B cell (primary cell): ENCODE measurements around the gene PDZRN3. TPM values are rescaled to one million over a fixed set of nuclear protein-coding genes. Genes with fewer than 3 reads are reported as not detected.

Experiments used
- ATAC-seq: fragments of 200-7000 bp; cut with Tn5 transposase; one replicate; pipeline ENCODE4 v1.10.0; 2021; ENCODE audit warnings: low read depth, mild to moderate bottlenecking, moderate number of reproducible peaks, moderate library complexity
- CTCF ChIA-PET: fragments of 350-600 bp; sonication (Branson Sonifier 250); formaldehyde crosslinking; loops from one replicate; lab custom pipeline; 2021; ENCODE audit warnings: antibody characterized with exemption, inconsistent platforms; lab: Charles Lee
- POLR2A ChIA-PET: fragments of 350-600 bp; sonication (Branson Sonifier 250); formaldehyde crosslinking; loops from one replicate; lab custom pipeline; 2021; ENCODE audit warnings: antibody characterized with exemption; lab: Charles Lee
- DNase-seq: peaks from one replicate; pipeline ENCODE4 v3.0.0; 2013
- H2AFZ ChIP-seq: 2 replicates; pipeline ENCODE4 v1.6.1; 2012; ENCODE audit warnings: mild to moderate bottlenecking, low read depth, low read length; ENCODE audit not compliant: insufficient read depth, poor library complexity, severe bottlenecking
- H3K27ac ChIP-seq, 2 donors: 1 replicate in 1 of 2; 2 replicates in 1 of 2; pipeline ENCODE4 v1.5.1; 2012 to 2013; ENCODE audit warnings: low read length in 2 of 2, mild to moderate bottlenecking in 2 of 2, moderate library complexity in 1 of 2
- H3K27me3 ChIP-seq, 4 experiments: fragments of 200-600 bp in 1 of 4; sonication (generic) in 1 of 4; replicated peaks in 1 of 4; 1 replicate in 2 of 4; 2 replicates in 2 of 4; pipeline versions ENCODE4 v1.6.1 to v1.7.0; 2013 to 2016; ENCODE audit warnings: low read length in 3 of 4, mild to moderate bottlenecking in 2 of 4, mixed read lengths in 1 of 4, moderate library complexity in 1 of 4; ENCODE audit not compliant: insufficient read depth in 4 of 4, control insufficient read depth in 3 of 4; ENCODE audit errors: control extremely low read depth in 1 of 4
- H3K36me3 ChIP-seq, 2 experiments: replicated peaks in 1 of 2; 1 replicate in 1 of 2; 2 replicates in 1 of 2; pipeline versions ENCODE4 v1.6.1 to v1.7.1; 2013; ENCODE audit warnings: low read length in 1 of 2; ENCODE audit not compliant: insufficient read depth in 2 of 2, control insufficient read depth in 1 of 2; ENCODE audit errors: control extremely low read depth in 1 of 2, extremely low read depth in 1 of 2
- H3K4me1 ChIP-seq, 2 donors: fragments of 200-600 bp in 1 of 2; sonication (generic) in 1 of 2; 1 replicate in 1 of 2; 2 replicates in 1 of 2; pipeline versions ENCODE4 v1.5.1 to v1.6.1; 2013 to 2017; ENCODE audit warnings: low read length in 2 of 2; ENCODE audit not compliant: control insufficient read depth in 2 of 2, insufficient read depth in 2 of 2
- H3K4me2 ChIP-seq: replicated peaks from 2 replicates; pipeline ENCODE3; 2012; ENCODE audit warnings: mild to moderate bottlenecking, low read depth, low read length; ENCODE audit not compliant: poor library complexity, severe bottlenecking
- H3K4me3 ChIP-seq, 5 experiments: fragments of 200-600 bp in 1 of 5; sonication (generic) in 1 of 5; 1 replicate in 3 of 5; 2 replicates in 2 of 5; pipeline versions ENCODE4 v1.5.1 to v1.7.0; 2011 to 2016; ENCODE audit warnings: low read length in 4 of 5, mild to moderate bottlenecking in 4 of 5, low read depth in 2 of 5, control low read depth in 1 of 5, moderate library complexity in 1 of 5; ENCODE audit not compliant: insufficient read depth in 1 of 5; ENCODE audit errors: control extremely low read depth in 1 of 5, extremely low read depth in 1 of 5
- H3K79me2 ChIP-seq: fragments of 200-600 bp; sonication (generic); one replicate; pipeline ENCODE4 v1.6.0; 2016; ENCODE audit warnings: low read length; ENCODE audit not compliant: control insufficient read depth, insufficient read depth
- H3K9ac ChIP-seq: fragments of 200-600 bp; sonication (generic); 2 replicates; pipeline ENCODE4 v1.6.1; 2017; ENCODE audit warnings: mild to moderate bottlenecking, low read length, moderate library complexity
- H3K9me3 ChIP-seq, 3 donors: one replicate each; pipeline versions ENCODE4 v1.6.1 to v1.7.1; 2013; ENCODE audit warnings: low read length in 2 of 3; ENCODE audit not compliant: control insufficient read depth in 2 of 3, insufficient read depth in 1 of 3; ENCODE audit errors: control extremely low read depth in 1 of 3
- H4K20me1 ChIP-seq: 2 replicates; pipeline ENCODE4 v1.6.0; 2012; ENCODE audit warnings: mild to moderate bottlenecking, low read length; ENCODE audit not compliant: insufficient read depth, control insufficient read depth, poor library complexity, severe bottlenecking
- H3K27ac Mint-ChIP-seq: one replicate; pipeline ENCODE4 v1.8.0; 2021; ENCODE audit warnings: mixed read lengths
- H3K27me3 Mint-ChIP-seq: one replicate; pipeline ENCODE4 v1.8.0; 2021; ENCODE audit warnings: mixed read lengths
- H3K4me1 Mint-ChIP-seq: one replicate; pipeline ENCODE4 v1.8.0; 2021; ENCODE audit warnings: mixed read lengths
- H3K4me3 Mint-ChIP-seq: one replicate; pipeline ENCODE4 v1.8.0; 2021; ENCODE audit warnings: mixed read lengths
- H3K9me3 Mint-ChIP-seq: one replicate; pipeline ENCODE4 v1.8.0; 2022; ENCODE audit warnings: mixed read lengths; ENCODE audit not compliant: insufficient read depth
- EZH2 ChIP-seq: IDR thresholded peaks from 2 replicates; pipeline ENCODE4 v1.6.1; 2012; ENCODE audit warnings: borderline replicate concordance, low read depth, mild to moderate bottlenecking, moderate library complexity, low read length; ENCODE audit not compliant: insufficient read depth, poor library complexity, severe bottlenecking
- WGBS: methylation state at CpG from one replicate; pipeline ENCODE4 v1.1.5; 2013; ENCODE audit warnings: missing lambda C conversion rate; ENCODE audit not compliant: insufficient coverage; 5-methylcytosine and 5-hydroxymethylcytosine counted together
- intact Hi-C: fragments of 100-400 bp; cut with micrococcal nuclease; formaldehyde crosslinking; loops from one replicate; pipeline ENCODE4 v1.10.0; 2022
- polyA plus RNA-seq: library from polyadenylated mRNA; depleted of rRNA; stranded (reverse); fragments of >200 nt; gene quantifications from 2 replicates; pipeline ENCODE4 v1.2.3, GENCODE V29; 2012
- total RNA-seq, 2 donors: library from RNA; stranded (reverse); fragments of 120-200 nt in 1 of 2; gene quantifications; 1 replicate in 1 of 2; 2 replicates in 1 of 2; pipeline versions ENCODE4 v1.2.3 to v1.2.4, GENCODE V29; 2013 to 2022
- TF ChIP-seq, protein P1 (sequence below): fragments of 200-600 bp; IDR thresholded peaks from one replicate; pipeline ENCODE4 v1.8.0; 2022; ENCODE audit warnings: antibody characterized with exemption, mild to moderate bottlenecking

The PDZRN3 gene
- total and polyA plus RNA-seq, 2 donors (not counting 1 experiment from before 2014, with no cell fraction given), result not detected

DNA sequence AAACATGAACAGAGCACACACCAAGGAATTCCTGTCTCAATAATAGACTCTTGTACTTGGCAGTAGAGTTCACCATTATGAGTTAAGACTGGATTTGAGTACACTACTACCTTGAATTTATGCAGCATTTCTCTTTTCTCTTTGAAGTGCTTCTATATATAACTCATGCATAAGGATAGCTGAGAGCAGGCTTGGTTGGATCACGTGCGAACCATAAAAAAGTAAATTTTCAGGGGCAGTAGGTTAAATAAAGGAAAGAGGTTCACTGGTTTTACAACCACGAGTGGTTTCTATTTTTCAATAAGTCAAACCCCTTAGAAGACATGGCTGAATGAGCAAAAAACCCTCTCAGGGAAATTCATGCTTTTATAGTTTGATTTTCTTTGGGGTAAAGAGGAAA lies 28.6 kb upstream of the PDZRN3 start:
- ATAC-seq (no peak), DNase-seq (no peak)
- ChIA-PET CTCF (no interaction called here), POLR2A (no interaction called here)
- no peak overlapping the region for H3K9ac ChIP-seq
- no peaks in the 10 kb centered on the region for H3K79me2 ChIP-seq
- H3K36me3 ChIP-seq, result no peaks in the 10 kb centered on the region
- no peak overlapping the region for H3K27ac ChIP-seq
- H4K20me1 ChIP-seq, result no peaks in the 10 kb centered on the region
- H2AFZ ChIP-seq, result no peak overlapping the region
- H3K4me3 ChIP-seq, result no peak overlapping the region
- no peak overlapping the region for H3K4me2 ChIP-seq
- no peak for TF ChIP-seq EZH2
- TF ChIP-seq, protein P1, sequence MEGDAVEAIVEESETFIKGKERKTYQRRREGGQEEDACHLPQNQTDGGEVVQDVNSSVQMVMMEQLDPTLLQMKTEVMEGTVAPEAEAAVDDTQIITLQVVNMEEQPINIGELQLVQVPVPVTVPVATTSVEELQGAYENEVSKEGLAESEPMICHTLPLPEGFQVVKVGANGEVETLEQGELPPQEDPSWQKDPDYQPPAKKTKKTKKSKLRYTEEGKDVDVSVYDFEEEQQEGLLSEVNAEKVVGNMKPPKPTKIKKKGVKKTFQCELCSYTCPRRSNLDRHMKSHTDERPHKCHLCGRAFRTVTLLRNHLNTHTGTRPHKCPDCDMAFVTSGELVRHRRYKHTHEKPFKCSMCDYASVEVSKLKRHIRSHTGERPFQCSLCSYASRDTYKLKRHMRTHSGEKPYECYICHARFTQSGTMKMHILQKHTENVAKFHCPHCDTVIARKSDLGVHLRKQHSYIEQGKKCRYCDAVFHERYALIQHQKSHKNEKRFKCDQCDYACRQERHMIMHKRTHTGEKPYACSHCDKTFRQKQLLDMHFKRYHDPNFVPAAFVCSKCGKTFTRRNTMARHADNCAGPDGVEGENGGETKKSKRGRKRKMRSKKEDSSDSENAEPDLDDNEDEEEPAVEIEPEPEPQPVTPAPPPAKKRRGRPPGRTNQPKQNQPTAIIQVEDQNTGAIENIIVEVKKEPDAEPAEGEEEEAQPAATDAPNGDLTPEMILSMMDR, result no peak
- Mint-ChIP-seq H3K27ac (no peak overlapping the region), H3K4me1 (no peaks in the 10 kb centered on the region), H3K27me3 (no peaks in the 10 kb centered on the region), H3K4me3 (no peak overlapping the region), H3K9me3 (no peaks in the 10 kb centered on the region)
- H3K9me3 ChIP-seq, result peaks cover 0 to 2% (median 0%) of the 10 kb centered on the region in 3 donors
- intact Hi-C loops, result no loop called here
- no CpG with 5 or more reads among the region's 3 CpGs for WGBS
- no peaks in the 10 kb centered on the region for H3K4me1 ChIP-seq
- H3K27me3 ChIP-seq, result no peaks in the 10 kb centered on the region

DNA sequence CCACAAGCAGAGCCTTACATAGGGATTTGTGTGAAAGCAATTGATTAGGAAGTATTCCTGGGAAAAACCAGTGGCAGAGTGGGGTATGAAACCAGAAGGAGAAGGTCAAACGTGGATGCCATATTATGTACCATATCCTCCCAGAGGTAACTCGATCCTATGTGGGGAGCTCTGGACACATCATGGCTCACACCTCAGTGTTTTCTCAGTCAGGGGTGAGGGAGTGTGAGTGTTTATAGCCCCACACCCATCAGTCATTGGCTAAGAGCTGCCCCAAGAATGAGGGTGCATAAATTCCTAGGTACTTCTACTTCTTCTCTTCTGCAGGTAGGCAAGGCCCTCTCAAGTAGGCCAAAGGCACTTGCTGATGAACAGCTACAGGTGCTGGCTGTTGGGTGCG lies 28.2 kb upstream of the PDZRN3 start:
- no peaks in the 10 kb centered on the region for H3K79me2 ChIP-seq
- no peaks in the 10 kb centered on the region for H3K4me1 ChIP-seq
- H3K27me3 Mint-ChIP-seq, result no peaks in the 10 kb centered on the region
- POLR2A ChIA-PET, result no interaction called here
- H3K27ac Mint-ChIP-seq, result no peak overlapping the region
- H3K4me2 ChIP-seq, result no peak overlapping the region
- WGBS, result no CpG with 5 or more reads among the region's 3 CpGs
- DNase-seq (no peak), ATAC-seq (no peak)
- H3K27ac ChIP-seq, result no peak overlapping the region
- H3K9me3 Mint-ChIP-seq, result no peaks in the 10 kb centered on the region
- no peaks in the 10 kb centered on the region for H4K20me1 ChIP-seq
- TF ChIP-seq, protein P1, result no peak
- TF ChIP-seq EZH2, result no peak
- H3K9ac ChIP-seq, result no peak overlapping the region
- H3K27me3 ChIP-seq, result no peaks in the 10 kb centered on the region
- no peaks in the 10 kb centered on the region for H3K4me1 Mint-ChIP-seq
- peaks cover 0 to 2% (median 0%) of the 10 kb centered on the region in 3 donors for H3K9me3 ChIP-seq
- H2AFZ ChIP-seq, result no peak overlapping the region
- intact Hi-C loops, result no loop called here
- no peaks in the 10 kb centered on the region for H3K36me3 ChIP-seq
- no peak overlapping the region for H3K4me3 ChIP-seq
- CTCF ChIA-PET, result no interaction called here
- no peak overlapping the region for H3K4me3 Mint-ChIP-seq
